D721Med (cell line): ENCODE data around the gene AUTS2.

ENCODE experiments used
- DNase-seq: peaks from one replicate; pipeline ENCODE4 v3.0.0; 2011; ENCODE audit warnings: low spot score; ENCODE audit not compliant: insufficient read length
- FAIRE-seq: peaks from 2 replicates; lab custom pipeline; 2011; peaks lifted over from hg19 to GRCh38; lab: Jason Lieb, UNC
- CTCF ChIP-seq: IDR thresholded peaks from 2 replicates; pipeline ENCODE4 v1.5.1; 2012; ENCODE audit warnings: mild to moderate bottlenecking, control low read depth; ENCODE audit not compliant: insufficient read depth; ENCODE audit errors: missing control alignments

Gene AUTS2

GRCh38 chr7:70047384-70047783 is 449.1 kb downstream of the AUTS2 start:
- no peak for TF ChIP-seq CTCF
- no peak for DNase-seq
- FAIRE-seq, result no peak

- TF ChIP-seq CTCF, result no peak
- DNase-seq, result no peak
- FAIRE-seq, result no peak
These were observed 449.7 kb downstream of the AUTS2 start for GRCh38 chr7:70047891-70048448.

- FAIRE-seq (no peak), DNase-seq (no peak)
- no peak for TF ChIP-seq CTCF
These were observed 453.5 kb downstream of the AUTS2 start for GRCh38 chr7:70051726-70052125.

DNA sequence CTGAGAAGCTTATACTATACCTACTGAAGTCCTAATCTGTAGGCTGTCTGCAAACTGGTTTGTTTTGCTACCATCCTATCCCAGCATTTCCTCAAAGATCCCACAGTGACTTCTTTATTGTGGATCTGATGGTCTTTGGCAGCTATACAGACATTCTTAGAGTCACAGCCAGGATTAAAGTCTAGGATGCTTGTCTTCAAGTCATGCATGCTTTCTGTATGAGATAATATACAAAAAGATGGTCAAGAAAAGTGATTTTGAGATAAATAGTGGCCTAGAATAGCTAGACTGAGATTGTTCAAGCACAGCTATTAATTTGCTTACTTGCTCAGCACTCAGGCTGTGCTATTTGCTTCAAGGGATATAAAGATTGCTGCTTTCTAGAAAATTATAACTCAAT is 454.4 kb downstream of the AUTS2 start:
- no peak for FAIRE-seq
- TF ChIP-seq CTCF, result no peak
- DNase-seq, result no peak

DNA sequence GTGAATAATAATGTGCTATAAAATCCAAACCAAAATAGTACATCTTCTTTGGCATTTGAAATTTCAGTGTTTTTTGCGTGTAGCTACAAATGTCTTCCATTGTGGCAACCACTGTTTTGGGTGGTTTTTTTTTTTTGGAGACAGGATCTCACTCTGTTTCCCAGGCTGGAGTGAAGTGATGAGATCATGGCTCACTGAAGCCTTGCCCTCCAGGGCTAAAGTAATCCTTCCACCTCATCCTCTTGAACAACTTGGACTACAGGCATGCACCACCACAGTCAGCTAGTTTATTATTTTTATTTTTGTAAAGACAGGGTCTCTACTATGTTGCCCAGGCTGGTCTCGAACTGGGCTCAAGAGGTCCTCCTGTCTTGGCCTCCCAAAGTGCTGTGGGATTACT is 455.1 kb downstream of the AUTS2 start:
- DNase-seq, result no peak
- TF ChIP-seq CTCF, result no peak
- FAIRE-seq, result no peak

GRCh38 chr7:70053989-70054388 is 455.7 kb downstream of the AUTS2 start:
- FAIRE-seq (no peak), DNase-seq (no peak)
- no peak for TF ChIP-seq CTCF

DNA sequence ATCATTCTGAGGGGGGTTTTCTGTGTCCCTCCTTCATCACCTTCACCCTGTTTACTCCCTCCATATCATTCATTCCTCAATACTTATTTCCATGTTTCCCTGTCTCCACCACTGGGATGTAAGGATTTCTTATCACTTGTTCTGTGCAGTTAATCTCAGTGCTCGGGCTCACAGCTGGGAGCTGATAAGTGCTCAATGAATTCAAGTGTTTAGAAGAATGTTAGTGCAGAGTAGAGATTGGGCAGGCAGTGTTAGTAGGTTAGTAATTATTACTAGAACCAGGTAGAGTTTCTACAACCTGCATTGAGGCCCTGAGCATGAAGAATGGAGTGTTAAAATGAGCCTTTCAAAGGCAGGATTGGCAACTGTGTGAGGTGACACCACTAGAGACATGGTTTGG is 458.1 kb downstream of the AUTS2 start:
- no peak for FAIRE-seq
- TF ChIP-seq CTCF, result no peak
- DNase-seq, result no peak
